HepG2 (cell line): ENCODE results near the gene TM9SF2. TPM values are rescaled to one million over a fixed set of nuclear protein-coding genes. Genes with fewer than 3 reads are reported as not detected.

ENCODE experiments used
- ATAC-seq: fragments of 200-7000 bp; cut with Tn5 transposase; 3 replicates; pipeline ENCODE4 v1.9.1; 2020; ENCODE audit warnings: mild to moderate bottlenecking, moderate library complexity
- BruUV-seq: library from RNA; stranded (reverse); fragments of 400-500 nt; replicated peaks from 2 replicates; lab custom pipeline; 2021; lab: Mats Ljungman, UMichigan
- CTCF ChIA-PET: fragments of 300-600 bp; formaldehyde crosslinking; extraction: SDS; loops from one replicate; lab custom pipeline; 2021; ENCODE audit warnings: low total read pairs, inconsistent platforms, low intra/inter-chr PET ratio; lab: Yijun Ruan, JAX
- POLR2A ChIA-PET: fragments of 350-600 bp; sonication (Branson Sonifier 250); formaldehyde crosslinking; loops from one replicate; lab custom pipeline; 2020; ENCODE audit warnings: antibody characterized with exemption, inconsistent platforms; lab: Yijun Ruan, JAX
- DNase-seq: peaks from one replicate; pipeline ENCODE4 v3.0.0-alpha.2; 2015; ENCODE audit warnings: low spot score
- FAIRE-seq: peaks from 3 replicates; lab custom pipeline; 2011; peaks lifted over from hg19 to GRCh38; lab: Jason Lieb, UNC
- H2AFZ ChIP-seq: one replicate; pipeline ENCODE4 v1.6.1; 2011; ENCODE audit warnings: low read length, inconsistent platforms
- H3K27ac ChIP-seq: fragments of 300-600 bp; 3 replicates; pipeline ENCODE4 v1.8.0; 2011; ENCODE audit warnings: mixed run types, mild to moderate bottlenecking, mixed read lengths, low read length, inconsistent platforms; ENCODE audit not compliant: insufficient read depth; ENCODE audit errors: extremely low read length
- H3K27me3 ChIP-seq, 2 experiments: fragments of 200-600 bp in 1 of 2; 2 replicates in 1 of 2; 3 replicates in 1 of 2; pipeline versions ENCODE4 v1.6.0 to v1.8.0; 2011; ENCODE audit warnings: low read length in 2 of 2, mild to moderate bottlenecking in 2 of 2, moderate library complexity in 2 of 2, inconsistent platforms in 1 of 2; ENCODE audit not compliant: insufficient read depth in 2 of 2, control insufficient read depth in 1 of 2
- H3K36me3 ChIP-seq, 2 experiments: fragments of 200-600 bp in 1 of 2; replicated peaks in 1 of 2; 2 replicates in 1 of 2; 3 replicates in 1 of 2; pipeline versions ENCODE4 v1.5.1 to v1.8.0; 2011; ENCODE audit warnings: low read length in 2 of 2, inconsistent platforms in 1 of 2; ENCODE audit not compliant: insufficient read depth in 2 of 2, control insufficient read depth in 1 of 2
- H3K4me1 ChIP-seq: 2 replicates; pipeline ENCODE4 v1.5.1; 2012; ENCODE audit warnings: low read length, inconsistent platforms; ENCODE audit not compliant: insufficient read depth
- H3K4me2 ChIP-seq: 2 replicates; pipeline ENCODE4 v1.6.0; 2011; ENCODE audit warnings: low read depth, low read length, inconsistent platforms
- H3K4me3 ChIP-seq, 3 experiments: fragments of 200-600 bp in 1 of 3; sonication (generic), shearing (Covaris generic) in 1 of 3; replicated peaks in 1 of 3; 2 replicates each; pipeline ENCODE4 v1.5.1; 2011 to 2016; ENCODE audit warnings: low read length in 3 of 3, inconsistent platforms in 2 of 3, low read depth in 2 of 3, mild to moderate bottlenecking in 2 of 3, control low read depth in 1 of 3, mixed read lengths in 1 of 3; ENCODE audit not compliant: insufficient read depth in 1 of 3
- H3K79me2 ChIP-seq: one replicate; pipeline ENCODE4 v1.6.1; 2011; ENCODE audit warnings: low read length, inconsistent platforms; ENCODE audit not compliant: insufficient read depth
- H3K9ac ChIP-seq: 2 replicates; pipeline ENCODE4 v1.6.0; 2011; ENCODE audit warnings: mild to moderate bottlenecking, low read depth, low read length, inconsistent platforms; ENCODE audit not compliant: insufficient read depth
- H3K9me3 ChIP-seq: 2 replicates; pipeline ENCODE4 v1.5.1; 2012; ENCODE audit warnings: mild to moderate bottlenecking, low read length
- H4K20me1 ChIP-seq: 2 replicates; pipeline ENCODE4 v1.6.0; 2011; ENCODE audit warnings: inconsistent platforms, mild to moderate bottlenecking, low read length, moderate library complexity; ENCODE audit not compliant: insufficient read depth
- AGO1 ChIP-seq: fragments of 200-400 bp; formaldehyde crosslinking; IDR thresholded peaks from 2 replicates; pipeline ENCODE4 v1.6.1; 2017; ENCODE audit warnings: mild to moderate bottlenecking, low read depth, low read length, moderate library complexity; ENCODE audit not compliant: poor library complexity, severe bottlenecking
- FOSL1 ChIP-seq: sonication (generic); formaldehyde crosslinking; IDR thresholded peaks from 2 replicates; pipeline ENCODE4 v1.9.0; 2021; ENCODE audit warnings: missing genetic modification reagents, borderline replicate concordance
- FOXO4 ChIP-seq: sonication (generic); formaldehyde crosslinking; conservative IDR thresholded peaks from 2 replicates; pipeline ENCODE4 v1.8.1; 2023; ENCODE audit warnings: missing genetic modification reagents
- KLF9 ChIP-seq: IDR thresholded peaks from 2 replicates; pipeline ENCODE4 v1.6.1; 2016; ENCODE audit warnings: low read depth
- MAFF ChIP-seq: IDR thresholded peaks from 2 replicates; pipeline ENCODE4 v1.6.1; 2011; ENCODE audit warnings: low read depth, low read length, improper control_type of control experiment
- MXI1 ChIP-seq: IDR thresholded peaks from 3 replicates; pipeline ENCODE4 v1.6.1; 2012; ENCODE audit warnings: low read depth, low read length, inconsistent platforms, borderline replicate concordance
- PAWR ChIP-seq: sonication (generic); formaldehyde crosslinking; IDR thresholded peaks from 2 replicates; pipeline ENCODE4 v1.4.0; 2020; ENCODE audit warnings: missing genetic modification reagents, mild to moderate bottlenecking, borderline replicate concordance
- PREB ChIP-seq: sonication (generic); formaldehyde crosslinking; IDR thresholded peaks from 2 replicates; pipeline ENCODE4 v1.4.0; 2020; ENCODE audit warnings: missing genetic modification reagents
- ZBTB38 ChIP-seq: sonication (generic); formaldehyde crosslinking; IDR thresholded peaks from 2 replicates; pipeline ENCODE4 v1.5.1; 2020; ENCODE audit warnings: mild to moderate bottlenecking, missing genetic modification reagents
- ZNF101 ChIP-seq: sonication (generic); formaldehyde crosslinking; IDR thresholded peaks from 2 replicates; pipeline ENCODE4 v1.4.0; 2020; ENCODE audit warnings: mild to moderate bottlenecking, low read depth, missing genetic modification reagents, borderline replicate concordance
- ZNF354B ChIP-seq: sonication (generic); formaldehyde crosslinking; IDR thresholded peaks from 2 replicates; pipeline ENCODE4 v1.8.0; 2022; ENCODE audit warnings: mild to moderate bottlenecking, missing genetic modification reagents
- ZNF547 ChIP-seq: sonication (generic); formaldehyde crosslinking; IDR thresholded peaks from 2 replicates; pipeline ENCODE4 v1.5.1; 2020; ENCODE audit warnings: mild to moderate bottlenecking, missing genetic modification reagents
- ZNF614 ChIP-seq: IDR thresholded peaks from 2 replicates; pipeline ENCODE4 v1.6.1; 2018; ENCODE audit warnings: missing biosample characterization, missing genetic modification reagents, inconsistent platforms, borderline replicate concordance
- ZNF75D ChIP-seq: sonication (generic); formaldehyde crosslinking; IDR thresholded peaks from 2 replicates; pipeline ENCODE4 v1.8.1; 2023; ENCODE audit warnings: missing genetic modification reagents, mild to moderate bottlenecking, borderline replicate concordance
- WGBS: methylation state at CpG from one replicate; pipeline ENCODE4 v1.1.6; 2017; ENCODE audit warnings: low lambda C conversion rate; 5-methylcytosine and 5-hydroxymethylcytosine counted together
- in situ Hi-C: cut with HindIII; loops from 2 replicates; pipeline ENCODE4 v1.10.0; 2017; ENCODE audit warnings: low pct_unique_long_range_greater_than_20kb; ENCODE audit not compliant: extremely low pct_ligation_motif_present
- intact Hi-C: fragments of 100-400 bp; cut with micrococcal nuclease; formaldehyde crosslinking; loops from one replicate; pipeline ENCODE4 v1.10.0; 2022; ENCODE audit not compliant: unreplicated experiment
- polyA plus RNA-seq, 8 experiments: library from polyadenylated mRNA; depleted of rRNA in 3 of 8; stranded (reverse) in 7 of 8; unstranded in 1 of 8; fragments of >200 nt; fragmentation: Illumina TruSeq in 4 of 8; extraction: Trizol in 4 of 8; gene quantifications; 2 replicates each; pipeline versions ENCODE4 v1.2.1 to v1.2.3, GENCODE V29; 2011 to 2016; ENCODE audit warnings: low read depth in 4 of 8, missing spikeins in 1 of 8, mixed read lengths in 1 of 8; ENCODE audit not compliant: insufficient read depth in 1 of 8
- total RNA-seq, 5 experiments: library from RNA; depleted of rRNA; stranded (reverse); fragments of >200 nt; fragmentation: Illumina TruSeq; extraction: Trizol; gene quantifications; 2 replicates each; pipeline ENCODE4 v1.2.3, GENCODE V29; 2016; ENCODE audit warnings: low read depth in 1 of 5
- TF ChIP-seq, protein P1 (sequence below): sonication (generic); formaldehyde crosslinking; IDR thresholded peaks from 2 replicates; pipeline ENCODE4 v1.5.0; 2020; ENCODE audit warnings: missing genetic modification reagents
- TF ChIP-seq, protein P2 (sequence below): fragments of 450-650 bp; IDR thresholded peaks from 2 replicates; pipeline ENCODE4 v1.6.1; 2016
- TF ChIP-seq, protein P3 (sequence below): sonication (generic); formaldehyde crosslinking; IDR thresholded peaks from 2 replicates; pipeline ENCODE4 v1.4.0; 2020; ENCODE audit warnings: missing genetic modification reagents

The TM9SF2 gene
- total and polyA plus RNA-seq, 2 of the 13 experiments (the other 11 are each of a cell fraction or from before 2014, with no cell fraction given), result 94.1 to 123 TPM

DNA sequence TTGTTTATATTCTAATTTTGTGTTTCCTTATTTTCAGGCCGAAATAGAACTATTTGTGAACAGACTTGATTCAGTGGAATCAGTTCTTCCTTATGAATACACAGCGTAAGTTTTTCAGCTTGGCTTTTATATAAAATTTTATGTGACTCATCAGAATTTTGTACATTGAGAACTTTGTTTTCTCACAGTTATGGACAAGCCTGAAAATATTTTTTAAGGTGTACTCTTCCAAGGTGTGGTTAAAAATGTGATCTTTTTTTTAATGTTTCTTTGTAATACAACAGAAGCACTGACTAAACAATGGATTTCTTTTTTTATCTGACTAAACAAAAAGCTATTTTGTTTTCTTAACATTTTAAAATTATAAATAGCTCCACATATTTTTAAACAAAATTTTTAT is 16.3 kb downstream of the TM9SF2 start (continued):
- no peak for TF ChIP-seq FOXO4
- TF ChIP-seq AGO1, result no peak
- TF ChIP-seq MAFF, result no peak
- TF ChIP-seq FOSL1 (CRISPR knock-in tag), result no peak
- no peak for TF ChIP-seq MXI1
- TF ChIP-seq, protein P1, sequence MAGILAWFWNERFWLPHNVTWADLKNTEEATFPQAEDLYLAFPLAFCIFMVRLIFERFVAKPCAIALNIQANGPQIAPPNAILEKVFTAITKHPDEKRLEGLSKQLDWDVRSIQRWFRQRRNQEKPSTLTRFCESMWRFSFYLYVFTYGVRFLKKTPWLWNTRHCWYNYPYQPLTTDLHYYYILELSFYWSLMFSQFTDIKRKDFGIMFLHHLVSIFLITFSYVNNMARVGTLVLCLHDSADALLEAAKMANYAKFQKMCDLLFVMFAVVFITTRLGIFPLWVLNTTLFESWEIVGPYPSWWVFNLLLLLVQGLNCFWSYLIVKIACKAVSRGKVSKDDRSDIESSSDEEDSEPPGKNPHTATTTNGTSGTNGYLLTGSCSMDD (CRISPR knock-in tag), result no peak
- no peak for TF ChIP-seq KLF9
- TF ChIP-seq ZNF547, result no peak
- no peak for TF ChIP-seq ZNF354B (CRISPR knock-in tag)

DNA sequence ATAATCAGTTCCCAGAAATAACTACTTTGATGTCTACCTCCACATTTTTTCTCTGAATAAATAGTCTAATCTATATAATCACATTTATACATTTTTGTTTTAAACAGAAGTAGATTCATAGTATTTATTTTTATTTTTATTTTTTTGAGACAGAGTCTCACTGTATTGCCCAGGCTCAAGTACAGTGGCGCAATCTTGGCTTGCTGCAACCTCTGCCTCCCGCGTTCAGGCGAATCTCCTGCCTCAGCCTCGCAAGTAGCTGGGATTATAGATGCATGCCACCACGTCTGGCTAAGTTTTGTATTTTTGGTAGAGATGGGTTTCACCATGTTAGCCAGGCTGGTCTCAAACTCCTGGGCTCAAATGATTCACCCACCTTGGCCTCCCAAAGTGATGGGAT is 16.7 kb downstream of the TM9SF2 start:
- no TSS peak for BruUV-seq
- Histone ChIP-seq H3K79me2 (peaks cover 44% of the 10 kb centered on the region), H3K9ac (no peak overlapping the region), H3K4me3 (no peak overlapping the region), H4K20me1 (peaks cover 7% of the 10 kb centered on the region; the same call in 1 of the 2 replicates), H3K27ac (no peak overlapping the region), H3K4me2 (no peak overlapping the region), H2AFZ (no peak overlapping the region), H3K27me3 (no peaks in the 10 kb centered on the region), H3K4me1 (no peaks in the 10 kb centered on the region; the same call in 1 of the 2 replicates), H3K9me3 (no peaks in the 10 kb centered on the region), H3K36me3 (peaks cover 12 to 41% of the 10 kb centered on the region in 2 experiments)
- intact Hi-C loops (no loop called here), in situ Hi-C loops (no loop called here)
- 99% methylated on average over 6 of the region's 6 CpGs for WGBS
- ChIA-PET POLR2A (no interaction called here), CTCF (no interaction called here)
- TF ChIP-seq ZNF614 (CRISPR knock-in tag) (no peak), ZNF75D (CRISPR knock-in tag) (no peak), ZBTB38 (CRISPR knock-in tag) (no peak), PREB (CRISPR knock-in tag) (no peak), ZNF101 (no peak), PAWR (CRISPR knock-in tag) (no peak)
- TF ChIP-seq, protein P2, sequence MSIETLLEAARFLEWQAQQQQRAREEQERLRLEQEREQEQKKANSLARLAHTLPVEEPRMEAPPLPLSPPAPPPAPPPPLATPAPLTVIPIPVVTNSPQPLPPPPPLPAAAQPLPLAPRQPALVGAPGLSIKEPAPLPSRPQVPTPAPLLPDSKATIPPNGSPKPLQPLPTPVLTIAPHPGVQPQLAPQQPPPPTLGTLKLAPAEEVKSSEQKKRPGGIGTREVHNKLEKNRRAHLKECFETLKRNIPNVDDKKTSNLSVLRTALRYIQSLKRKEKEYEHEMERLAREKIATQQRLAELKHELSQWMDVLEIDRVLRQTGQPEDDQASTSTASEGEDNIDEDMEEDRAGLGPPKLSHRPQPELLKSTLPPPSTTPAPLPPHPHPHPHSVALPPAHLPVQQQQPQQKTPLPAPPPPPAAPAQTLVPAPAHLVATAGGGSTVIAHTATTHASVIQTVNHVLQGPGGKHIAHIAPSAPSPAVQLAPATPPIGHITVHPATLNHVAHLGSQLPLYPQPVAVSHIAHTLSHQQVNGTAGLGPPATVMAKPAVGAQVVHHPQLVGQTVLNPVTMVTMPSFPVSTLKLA, result no peak
- TF ChIP-seq, protein P3, sequence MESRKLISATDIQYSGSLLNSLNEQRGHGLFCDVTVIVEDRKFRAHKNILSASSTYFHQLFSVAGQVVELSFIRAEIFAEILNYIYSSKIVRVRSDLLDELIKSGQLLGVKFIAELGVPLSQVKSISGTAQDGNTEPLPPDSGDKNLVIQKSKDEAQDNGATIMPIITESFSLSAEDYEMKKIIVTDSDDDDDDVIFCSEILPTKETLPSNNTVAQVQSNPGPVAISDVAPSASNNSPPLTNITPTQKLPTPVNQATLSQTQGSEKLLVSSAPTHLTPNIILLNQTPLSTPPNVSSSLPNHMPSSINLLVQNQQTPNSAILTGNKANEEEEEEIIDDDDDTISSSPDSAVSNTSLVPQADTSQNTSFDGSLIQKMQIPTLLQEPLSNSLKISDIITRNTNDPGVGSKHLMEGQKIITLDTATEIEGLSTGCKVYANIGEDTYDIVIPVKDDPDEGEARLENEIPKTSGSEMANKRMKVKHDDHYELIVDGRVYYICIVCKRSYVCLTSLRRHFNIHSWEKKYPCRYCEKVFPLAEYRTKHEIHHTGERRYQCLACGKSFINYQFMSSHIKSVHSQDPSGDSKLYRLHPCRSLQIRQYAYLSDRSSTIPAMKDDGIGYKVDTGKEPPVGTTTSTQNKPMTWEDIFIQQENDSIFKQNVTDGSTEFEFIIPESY (CRISPR knock-in tag), result peak; percentile 69; the same call in 1 of the 2 replicates
- DNase-seq (no peak), ATAC-seq (no peak), FAIRE-seq (no peak)
